ENCODE results near the gene MED25. TPM values are rescaled to one million over a fixed set of nuclear protein-coding genes. Genes with fewer than 3 reads are reported as not detected.

Gene MED25
- total RNA-seq, 1 experiment from 2014 or later, result 99.6 TPM

DNA sequence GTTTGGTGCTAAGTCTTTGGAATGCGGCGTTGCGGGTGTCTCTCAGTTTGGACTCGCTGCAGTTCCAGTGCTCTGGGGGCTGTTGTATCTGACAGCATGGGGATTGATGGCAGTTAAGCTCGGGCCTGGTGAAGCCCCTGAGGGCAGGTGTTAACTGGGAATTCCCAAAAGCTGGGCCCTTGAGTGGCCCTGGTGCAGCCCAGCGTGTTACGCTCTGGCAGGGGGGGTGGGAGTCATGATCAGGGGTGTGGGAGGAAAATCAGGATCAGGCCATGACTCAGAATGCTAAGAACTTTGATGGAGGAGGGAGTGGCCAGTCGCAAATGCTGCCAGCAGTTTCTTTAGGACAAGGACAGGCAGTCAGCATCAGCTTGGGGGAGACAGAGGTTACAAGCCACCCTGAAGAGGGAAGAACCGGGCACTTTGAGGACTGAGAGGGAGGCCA is 31.7 kb upstream of the MED25 start:
- CTCF ChIA-PET, result interaction anchor here (0.6 kb wide), 1 partner anchor 39 kb away, joined by 7 read pairs; no protein-coding TSS in a partner anchor

DNA sequence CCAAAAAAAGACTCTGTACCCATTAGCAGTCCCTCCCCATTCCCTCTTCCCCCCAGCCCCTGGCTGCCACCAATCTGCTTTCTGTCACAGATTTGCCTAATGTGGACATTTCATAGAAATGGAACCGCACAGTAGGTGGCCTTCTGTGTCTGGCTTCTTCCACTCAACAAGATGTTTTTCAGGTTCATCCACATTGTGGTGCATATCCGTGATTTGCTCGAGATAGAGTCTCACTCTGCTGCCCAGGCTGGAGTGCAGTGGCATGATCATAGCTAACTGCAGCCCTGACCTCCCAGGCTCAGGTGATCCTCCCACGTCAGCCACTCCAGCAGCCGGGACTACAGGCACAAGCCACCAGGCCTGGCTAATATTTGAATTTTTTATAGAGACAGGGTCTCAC is 30.3 kb upstream of the MED25 start:
- no peaks in the 10 kb centered on the region for H3K27me3 ChIP-seq (ENCODE audit: insufficient read depth, low read depth)
- TF ChIP-seq, protein P1, sequence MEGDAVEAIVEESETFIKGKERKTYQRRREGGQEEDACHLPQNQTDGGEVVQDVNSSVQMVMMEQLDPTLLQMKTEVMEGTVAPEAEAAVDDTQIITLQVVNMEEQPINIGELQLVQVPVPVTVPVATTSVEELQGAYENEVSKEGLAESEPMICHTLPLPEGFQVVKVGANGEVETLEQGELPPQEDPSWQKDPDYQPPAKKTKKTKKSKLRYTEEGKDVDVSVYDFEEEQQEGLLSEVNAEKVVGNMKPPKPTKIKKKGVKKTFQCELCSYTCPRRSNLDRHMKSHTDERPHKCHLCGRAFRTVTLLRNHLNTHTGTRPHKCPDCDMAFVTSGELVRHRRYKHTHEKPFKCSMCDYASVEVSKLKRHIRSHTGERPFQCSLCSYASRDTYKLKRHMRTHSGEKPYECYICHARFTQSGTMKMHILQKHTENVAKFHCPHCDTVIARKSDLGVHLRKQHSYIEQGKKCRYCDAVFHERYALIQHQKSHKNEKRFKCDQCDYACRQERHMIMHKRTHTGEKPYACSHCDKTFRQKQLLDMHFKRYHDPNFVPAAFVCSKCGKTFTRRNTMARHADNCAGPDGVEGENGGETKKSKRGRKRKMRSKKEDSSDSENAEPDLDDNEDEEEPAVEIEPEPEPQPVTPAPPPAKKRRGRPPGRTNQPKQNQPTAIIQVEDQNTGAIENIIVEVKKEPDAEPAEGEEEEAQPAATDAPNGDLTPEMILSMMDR (conservative IDR thresholded peaks at IDR 0.05), result no peak
- TF ChIP-seq EZH2 (IDR thresholded peaks at IDR 0.05; ENCODE audit: low read depth), result no peak
- DNase-seq, result no peak
- H2AFZ ChIP-seq, result no peak overlapping the region
- intact Hi-C loops (cut with micrococcal nuclease; ENCODE audit: unreplicated experiment), result no loop called here
- H4K20me1 ChIP-seq (ENCODE audit: insufficient read depth), result peaks cover 1% of the 10 kb centered on the region
- no TSS peak for BruUV-seq (replicated peaks)
- POLR2A ChIA-PET (ENCODE audit: unreplicated experiment), result no interaction called here
- H3K79me2 ChIP-seq (ENCODE audit: low read depth), result no peaks in the 10 kb centered on the region
- H3K4me2 ChIP-seq, result no peak overlapping the region
- peaks cover 6% of the 10 kb centered on the region; the same call in 1 of the 2 replicates for H3K36me3 ChIP-seq (ENCODE audit: low read depth)
- CTCF ChIA-PET, result no interaction called here
- H3F3A ChIP-seq (ENCODE audit: insufficient read depth, low read depth), result peaks cover under 1% of the 10 kb centered on the region; the same call in 1 of the 2 replicates
- H3K9me2 ChIP-seq (ENCODE audit: insufficient read depth), result no peaks in the 10 kb centered on the region
- no peak overlapping the region for H3K4me3 ChIP-seq
- H3K9me3 ChIP-seq (ENCODE audit: insufficient read depth, low read depth), result no peaks in the 10 kb centered on the region
- no peak overlapping the region for H3K27ac ChIP-seq
- H3K4me1 ChIP-seq (replicated peaks; ENCODE audit: insufficient read depth), result peaks cover 3% of the 10 kb centered on the region

More for the DNA sequence above, 31.7 kb upstream of the MED25 start:
- no peak overlapping the region for H3K4me3 ChIP-seq
- no peaks in the 10 kb centered on the region; the same call in 1 of the 2 replicates for H4K20me1 ChIP-seq (ENCODE audit: insufficient read depth)
- no peaks in the 10 kb centered on the region for H3K9me3 ChIP-seq (ENCODE audit: insufficient read depth, low read depth)
- no peak overlapping the region for H3K4me2 ChIP-seq
- H3K4me1 ChIP-seq (replicated peaks; ENCODE audit: insufficient read depth), result no peaks in the 10 kb centered on the region
- no peaks in the 10 kb centered on the region for H3K9me2 ChIP-seq (ENCODE audit: insufficient read depth)
- BruUV-seq (replicated peaks), result no TSS peak
- H3K79me2 ChIP-seq (ENCODE audit: low read depth), result no peaks in the 10 kb centered on the region
- H3K36me3 ChIP-seq (ENCODE audit: low read depth), result peaks cover 9% of the 10 kb centered on the region; the same call in 1 of the 2 replicates
- TF ChIP-seq EZH2 (IDR thresholded peaks at IDR 0.05; ENCODE audit: low read depth), result no peak
- TF ChIP-seq, protein P1 (conservative IDR thresholded peaks at IDR 0.05), result no peak
- no peak overlapping the region for H3K27ac ChIP-seq
- DNase-seq, result no peak
- intact Hi-C loops (cut with micrococcal nuclease; ENCODE audit: unreplicated experiment), result no loop called here
- POLR2A ChIA-PET (ENCODE audit: unreplicated experiment), result no interaction called here
- no peaks in the 10 kb centered on the region for H3K27me3 ChIP-seq (ENCODE audit: insufficient read depth, low read depth)
- no peaks in the 10 kb centered on the region; the same call in 1 of the 2 replicates for H3F3A ChIP-seq (ENCODE audit: insufficient read depth, low read depth)
- no peak overlapping the region for H2AFZ ChIP-seq

DNA sequence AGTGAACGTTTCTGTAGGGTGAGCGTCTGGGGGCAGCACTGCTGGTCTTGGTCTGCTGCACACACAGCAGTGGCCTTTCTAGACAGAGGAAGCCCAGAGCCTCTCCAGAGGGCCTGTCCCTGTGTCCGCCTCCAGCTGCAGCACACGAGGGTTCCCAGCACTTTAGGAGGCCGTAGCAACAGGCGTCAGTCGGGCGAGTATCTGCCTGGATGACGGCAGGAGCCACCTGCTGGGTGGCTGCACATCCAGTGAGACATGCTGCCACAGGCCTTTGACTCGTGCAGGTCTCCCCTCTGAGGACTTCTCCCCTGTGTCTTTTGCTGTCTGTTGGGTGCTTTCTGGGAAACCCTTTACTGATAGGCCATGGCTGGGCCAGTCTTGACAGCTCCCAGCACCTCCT is 29.2 kb upstream of the MED25 start:
- H3K4me1 ChIP-seq (replicated peaks; ENCODE audit: insufficient read depth), result peaks cover 14% of the 10 kb centered on the region
- BruUV-seq (replicated peaks), result no TSS peak
- H3K36me3 ChIP-seq (ENCODE audit: low read depth), result 0 out of 2 replicates have a peak, but pooled peaks cover 5% of the 10 kb centered on the region
- no peaks in the 10 kb centered on the region for H3K9me3 ChIP-seq (ENCODE audit: insufficient read depth, low read depth)
- POLR2A ChIA-PET (ENCODE audit: unreplicated experiment), result no interaction called here
- H3K79me2 ChIP-seq (ENCODE audit: low read depth), result no peaks in the 10 kb centered on the region
- no peak overlapping the region for H3K4me3 ChIP-seq
- no peak overlapping the region for H3K27ac ChIP-seq
- no peak for TF ChIP-seq EZH2 (IDR thresholded peaks at IDR 0.05; ENCODE audit: low read depth)
- TF ChIP-seq, protein P1 (conservative IDR thresholded peaks at IDR 0.05), result no peak
- DNase-seq, result no peak
- CTCF ChIA-PET, result no interaction called here
- no peaks in the 10 kb centered on the region for H3K9me2 ChIP-seq (ENCODE audit: insufficient read depth)
- peaks cover 9% of the 10 kb centered on the region; the same call in 1 of the 2 replicates for H3F3A ChIP-seq (ENCODE audit: insufficient read depth, low read depth)
- H3K4me2 ChIP-seq, result no peak overlapping the region
- no peak overlapping the region for H2AFZ ChIP-seq
- H3K27me3 ChIP-seq (ENCODE audit: insufficient read depth, low read depth), result no peaks in the 10 kb centered on the region
- intact Hi-C loops (cut with micrococcal nuclease; ENCODE audit: unreplicated experiment), result no loop called here
- peaks cover 5% of the 10 kb centered on the region for H4K20me1 ChIP-seq (ENCODE audit: insufficient read depth)
